Measurements from ENCODE around the gene GP5.

The GP5 gene

DNA sequence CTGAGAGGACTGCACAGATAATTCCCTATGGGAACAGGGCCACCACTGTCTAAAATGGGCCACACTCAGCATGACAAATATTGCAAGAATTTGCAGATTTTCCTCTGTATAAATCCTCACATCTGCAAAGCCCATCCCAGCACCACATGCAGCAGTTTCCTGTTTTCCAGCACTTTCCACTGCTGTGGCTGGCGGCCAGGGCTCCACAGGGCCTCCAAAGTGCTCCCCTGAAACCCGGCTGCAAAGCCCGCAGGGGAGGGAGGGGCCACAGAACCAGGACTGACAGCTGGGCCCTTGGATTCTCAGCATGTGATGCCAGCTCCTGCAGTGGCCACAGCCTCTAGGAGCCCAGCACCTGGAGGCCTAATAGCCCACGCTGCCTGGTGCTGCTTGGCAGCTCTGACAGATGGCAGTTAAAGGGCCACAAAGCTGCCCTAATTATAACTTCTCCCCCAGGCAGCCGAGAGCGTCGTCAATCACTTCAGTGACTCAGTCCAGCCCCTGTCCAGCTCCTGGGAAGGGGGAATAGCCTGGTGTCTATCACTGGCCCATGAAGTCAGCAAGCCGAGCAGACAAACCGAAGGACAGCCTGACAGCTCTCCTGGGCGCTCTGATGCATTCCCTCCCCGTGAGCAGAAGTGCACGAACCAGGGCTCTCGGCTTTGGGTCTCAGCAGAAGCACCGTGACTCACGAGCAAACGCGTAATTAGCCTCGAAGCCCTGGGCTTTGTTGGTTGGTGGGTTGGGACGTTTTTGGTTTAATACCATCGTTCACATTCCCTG, 34.2 kb downstream of the GP5 start:
- Histone ChIP-seq H3K4me3 (ENCODE audit: low read depth, low read length, poor library complexity, severe bottlenecking) (no peak overlapping the region), H2AFZ (ENCODE audit: low read length) (no peak overlapping the region), H3K9me3 (ENCODE audit: low read length) (no peaks in the 10 kb centered on the region), H3K9ac (ENCODE audit: low read length) (no peak overlapping the region), H3K9me2 (ENCODE audit: low read depth, low read length) (no peaks in the 10 kb centered on the region), H3F3A (ENCODE audit: insufficient read depth, low read length) (no peaks in the 10 kb centered on the region), H3K79me2 (ENCODE audit: insufficient read depth, low read length) (no peaks in the 10 kb centered on the region), H3K27ac (ENCODE audit: low read depth, low read length, poor library complexity, severe bottlenecking) (no peak overlapping the region), H3K27me3 (ENCODE audit: insufficient read depth, low read length) (peaks cover 11% of the 10 kb centered on the region), H4K20me1 (ENCODE audit: insufficient read depth, low read length) (no peaks in the 10 kb centered on the region), H3K36me3 (ENCODE audit: insufficient read depth, low read length) (no peaks in the 10 kb centered on the region), H3K4me1 (ENCODE audit: insufficient read depth, low read length, severe bottlenecking) (no peaks in the 10 kb centered on the region), H3K4me2 (ENCODE audit: low read length) (no peak overlapping the region)
- TF ChIP-seq, protein P1, sequence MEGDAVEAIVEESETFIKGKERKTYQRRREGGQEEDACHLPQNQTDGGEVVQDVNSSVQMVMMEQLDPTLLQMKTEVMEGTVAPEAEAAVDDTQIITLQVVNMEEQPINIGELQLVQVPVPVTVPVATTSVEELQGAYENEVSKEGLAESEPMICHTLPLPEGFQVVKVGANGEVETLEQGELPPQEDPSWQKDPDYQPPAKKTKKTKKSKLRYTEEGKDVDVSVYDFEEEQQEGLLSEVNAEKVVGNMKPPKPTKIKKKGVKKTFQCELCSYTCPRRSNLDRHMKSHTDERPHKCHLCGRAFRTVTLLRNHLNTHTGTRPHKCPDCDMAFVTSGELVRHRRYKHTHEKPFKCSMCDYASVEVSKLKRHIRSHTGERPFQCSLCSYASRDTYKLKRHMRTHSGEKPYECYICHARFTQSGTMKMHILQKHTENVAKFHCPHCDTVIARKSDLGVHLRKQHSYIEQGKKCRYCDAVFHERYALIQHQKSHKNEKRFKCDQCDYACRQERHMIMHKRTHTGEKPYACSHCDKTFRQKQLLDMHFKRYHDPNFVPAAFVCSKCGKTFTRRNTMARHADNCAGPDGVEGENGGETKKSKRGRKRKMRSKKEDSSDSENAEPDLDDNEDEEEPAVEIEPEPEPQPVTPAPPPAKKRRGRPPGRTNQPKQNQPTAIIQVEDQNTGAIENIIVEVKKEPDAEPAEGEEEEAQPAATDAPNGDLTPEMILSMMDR (IDR thresholded peaks at IDR 0.05; ENCODE audit: low read length), result no peak
- no peak for TF ChIP-seq EZH2 (IDR thresholded peaks at IDR 0.05; ENCODE audit: borderline replicate concordance, low read length)

DNA sequence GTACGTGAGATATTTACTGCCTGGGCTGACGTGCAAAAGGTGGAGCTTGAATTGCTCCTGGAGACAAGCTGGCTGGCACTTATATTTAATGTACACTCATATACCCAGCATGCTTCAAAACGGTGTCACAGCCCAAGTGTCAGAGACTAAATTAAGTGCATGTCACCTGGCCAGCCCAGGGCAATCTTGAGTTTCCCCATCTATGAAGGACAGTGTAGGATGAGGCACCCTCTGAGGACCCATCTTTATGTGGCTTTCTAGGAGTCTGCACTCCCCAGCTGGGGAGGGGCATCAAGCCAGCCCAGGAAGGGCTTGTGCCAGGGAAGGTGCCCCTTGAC, 34.8 kb downstream of the GP5 start:
- Histone ChIP-seq H3K79me2 (ENCODE audit: insufficient read depth, low read length) (no peaks in the 10 kb centered on the region), H3F3A (ENCODE audit: insufficient read depth, low read length) (no peaks in the 10 kb centered on the region), H2AFZ (ENCODE audit: low read length) (no peak overlapping the region), H3K4me2 (ENCODE audit: low read length) (no peak overlapping the region), H3K36me3 (ENCODE audit: insufficient read depth, low read length) (no peaks in the 10 kb centered on the region), H3K4me1 (ENCODE audit: insufficient read depth, low read length, severe bottlenecking) (no peaks in the 10 kb centered on the region), H3K27ac (ENCODE audit: low read depth, low read length, poor library complexity, severe bottlenecking) (no peak overlapping the region), H3K4me3 (ENCODE audit: low read depth, low read length, poor library complexity, severe bottlenecking) (no peak overlapping the region), H3K9me3 (ENCODE audit: low read length) (no peaks in the 10 kb centered on the region), H3K9me2 (ENCODE audit: low read depth, low read length) (no peaks in the 10 kb centered on the region), H3K9ac (ENCODE audit: low read length) (no peak overlapping the region), H4K20me1 (ENCODE audit: insufficient read depth, low read length) (no peaks in the 10 kb centered on the region), H3K27me3 (ENCODE audit: insufficient read depth, low read length) (peaks cover 11% of the 10 kb centered on the region)
- TF ChIP-seq, protein P1 (IDR thresholded peaks at IDR 0.05; ENCODE audit: low read length), result no peak
- TF ChIP-seq EZH2 (IDR thresholded peaks at IDR 0.05; ENCODE audit: borderline replicate concordance, low read length), result no peak

DNA sequence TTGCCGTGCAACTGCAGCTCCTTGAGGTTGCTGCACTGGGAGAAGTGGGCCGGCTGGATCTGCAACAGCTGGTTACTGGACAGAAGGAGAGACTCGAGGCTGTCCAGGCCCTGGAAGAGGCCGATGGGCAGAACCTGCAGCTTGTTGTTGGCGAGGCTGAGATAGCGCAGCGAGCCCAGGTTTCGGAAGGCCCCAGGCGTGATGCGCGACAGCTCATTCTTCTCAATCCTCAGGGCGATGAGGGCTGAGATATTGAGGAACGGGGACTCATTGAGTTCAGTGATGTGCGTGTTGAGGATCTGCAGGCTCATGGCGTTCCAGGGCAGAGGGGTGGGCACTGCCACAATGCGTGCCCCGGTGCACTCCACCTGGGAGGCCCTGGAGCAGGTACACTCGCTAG, 38.5 kb downstream of the GP5 start:
- Histone ChIP-seq H3K27me3 (ENCODE audit: insufficient read depth, low read length) (peaks cover 19% of the 10 kb centered on the region), H3K9me2 (ENCODE audit: low read depth, low read length) (no peaks in the 10 kb centered on the region), H4K20me1 (ENCODE audit: insufficient read depth, low read length) (no peaks in the 10 kb centered on the region), H3K27ac (ENCODE audit: low read depth, low read length, poor library complexity, severe bottlenecking) (no peak overlapping the region), H3K4me2 (ENCODE audit: low read length) (no peak overlapping the region), H3K4me1 (ENCODE audit: insufficient read depth, low read length, severe bottlenecking) (no peaks in the 10 kb centered on the region), H3K9me3 (ENCODE audit: low read length) (no peaks in the 10 kb centered on the region), H3K79me2 (ENCODE audit: insufficient read depth, low read length) (no peaks in the 10 kb centered on the region), H3F3A (ENCODE audit: insufficient read depth, low read length) (no peaks in the 10 kb centered on the region), H3K4me3 (ENCODE audit: low read depth, low read length, poor library complexity, severe bottlenecking) (no peak overlapping the region), H3K36me3 (ENCODE audit: insufficient read depth, low read length) (no peaks in the 10 kb centered on the region), H2AFZ (ENCODE audit: low read length) (no peak overlapping the region), H3K9ac (ENCODE audit: low read length) (no peak overlapping the region)
- TF ChIP-seq, protein P1 (IDR thresholded peaks at IDR 0.05; ENCODE audit: low read length), result no peak
- no peak for TF ChIP-seq EZH2 (IDR thresholded peaks at IDR 0.05; ENCODE audit: borderline replicate concordance, low read length)
